IMR-90 (cell line): Measurements from ENCODE around the gene CYP26A1. TPM values are rescaled to one million over a fixed set of nuclear protein-coding genes. Genes with fewer than 3 reads are reported as not detected.

Experiments
- ATAC-seq: fragments of 200-7000 bp; cut with Tn5 transposase; 2 replicates; pipeline ENCODE4 v1.9.1; 2020; ENCODE audit warnings: low read depth, mild to moderate bottlenecking, moderate library complexity
- BruUV-seq: library from RNA; stranded (reverse); fragments of 400-500 nt; replicated peaks from 2 replicates; lab custom pipeline; 2021; lab: Mats Ljungman, UMichigan
- CTCF ChIA-PET: fragments of 300-600 bp; formaldehyde crosslinking; extraction: SDS; loops from one replicate; lab custom pipeline; 2021; ENCODE audit warnings: antibody characterized with exemption; lab: Yijun Ruan, JAX
- POLR2A ChIA-PET: fragments of 300-600 bp; sonication (Branson Sonifier 250); formaldehyde crosslinking; loops from one replicate; lab custom pipeline; 2022; ENCODE audit warnings: antibody characterized with exemption; ENCODE audit not compliant: unreplicated experiment; lab: Charles Lee
- DNase-seq: peaks from one replicate; pipeline ENCODE4 v3.0.0; 2013
- H2AFZ ChIP-seq: replicated peaks from 2 replicates; pipeline ENCODE3; 2013; ENCODE audit warnings: low read length, mild to moderate bottlenecking; ENCODE audit not compliant: poor library complexity
- H2AK5ac ChIP-seq: 2 replicates; pipeline ENCODE4 v1.6.1; 2013; ENCODE audit warnings: low read depth, low read length, inconsistent platforms
- H2AK9ac ChIP-seq: replicated peaks from 2 replicates; pipeline ENCODE3; 2013; ENCODE audit warnings: mild to moderate bottlenecking, low read depth, low read length, moderate library complexity; ENCODE audit not compliant: poor library complexity
- H2BK120ac ChIP-seq: 2 replicates; pipeline ENCODE4 v1.6.1; 2013; ENCODE audit warnings: low read depth, low read length, inconsistent platforms
- H2BK15ac ChIP-seq: 3 replicates; pipeline ENCODE4 v1.6.1; 2013; ENCODE audit warnings: low read depth, low read length, inconsistent platforms
- H2BK20ac ChIP-seq: 2 replicates; pipeline ENCODE4 v1.6.1; 2013; ENCODE audit warnings: low read depth, mild to moderate bottlenecking, inconsistent platforms, low read length, moderate library complexity
- H2BK5ac ChIP-seq: 2 replicates; pipeline ENCODE4 v1.6.1; 2013; ENCODE audit warnings: mild to moderate bottlenecking, low read depth, low read length, inconsistent platforms; ENCODE audit not compliant: poor library complexity, severe bottlenecking
- H3K14ac ChIP-seq: replicated peaks from 2 replicates; pipeline ENCODE4 v1.6.1; 2013; ENCODE audit warnings: low read depth, low read length, inconsistent platforms
- H3K18ac ChIP-seq: 2 replicates; pipeline ENCODE4 v1.6.1; 2013; ENCODE audit warnings: low read depth, low read length, control low read depth
- H3K23ac ChIP-seq: 2 replicates; pipeline ENCODE4 v1.6.1; 2013; ENCODE audit warnings: low read depth, low read length, inconsistent platforms
- H3K27ac ChIP-seq: 2 replicates; pipeline ENCODE4 v1.5.1; 2013; ENCODE audit warnings: mild to moderate bottlenecking, control low read depth, low read length; ENCODE audit not compliant: insufficient read depth
- H3K27me3 ChIP-seq: 2 replicates; pipeline ENCODE4 v1.6.1; 2013; ENCODE audit warnings: low read length; ENCODE audit not compliant: control insufficient read depth, insufficient read depth
- H3K36me3 ChIP-seq: 2 replicates; pipeline ENCODE4 v1.6.1; 2013; ENCODE audit warnings: low read length, mixed read lengths; ENCODE audit not compliant: control insufficient read depth, insufficient read depth
- H3K4ac ChIP-seq: 2 replicates; pipeline ENCODE4 v1.6.1; 2013; ENCODE audit warnings: low read depth, low read length, inconsistent platforms
- H3K4me1 ChIP-seq: 2 replicates; pipeline ENCODE4 v1.6.1; 2013; ENCODE audit warnings: low read length, mixed read lengths; ENCODE audit not compliant: control insufficient read depth, insufficient read depth
- H3K4me2 ChIP-seq: 2 replicates; pipeline ENCODE4 v1.6.1; 2013; ENCODE audit warnings: low read depth, mild to moderate bottlenecking, control low read depth, low read length, moderate library complexity
- H3K4me3 ChIP-seq: 2 replicates; pipeline ENCODE4 v1.5.1; 2013; ENCODE audit warnings: low read depth, mild to moderate bottlenecking, control low read depth, low read length, moderate library complexity; ENCODE audit not compliant: insufficient read depth
- H3K56ac ChIP-seq: 2 replicates; pipeline ENCODE4 v1.6.1; 2013; ENCODE audit warnings: low read length, inconsistent platforms; ENCODE audit not compliant: insufficient read depth; ENCODE audit errors: extremely low read depth
- H3K79me1 ChIP-seq, 2 experiments: 2 replicates each; pipeline ENCODE4 v1.6.1; 2013; ENCODE audit warnings: low read length in 2 of 2, inconsistent platforms in 1 of 2, low read depth in 1 of 2
- H3K9ac ChIP-seq: 2 replicates; pipeline ENCODE4 v1.6.1; 2013; ENCODE audit warnings: low read depth, low read length, control low read depth
- H3K9me1 ChIP-seq: 2 replicates; pipeline ENCODE4 v1.6.1; 2013; ENCODE audit warnings: low read length, inconsistent platforms; ENCODE audit not compliant: insufficient read depth
- H3K9me3 ChIP-seq: 2 replicates; pipeline ENCODE4 v1.6.1; 2013; ENCODE audit warnings: low read length; ENCODE audit not compliant: control insufficient read depth, insufficient read depth
- H4K20me1 ChIP-seq: 2 replicates; pipeline ENCODE4 v1.6.1; 2013; ENCODE audit warnings: low read length, inconsistent platforms; ENCODE audit not compliant: insufficient read depth
- H4K5ac ChIP-seq: 2 replicates; pipeline ENCODE4 v1.6.1; 2013; ENCODE audit warnings: mild to moderate bottlenecking, low read depth, low read length, control low read depth
- H4K8ac ChIP-seq, 2 experiments: 2 replicates each; pipeline ENCODE4 v1.6.1; 2013; ENCODE audit warnings: low read depth in 2 of 2, low read length in 2 of 2, control low read depth in 1 of 2, inconsistent platforms in 1 of 2
- H4K91ac ChIP-seq: 2 replicates; pipeline ENCODE4 v1.6.1; 2013; ENCODE audit warnings: low read depth, low read length, inconsistent platforms; ENCODE audit not compliant: insufficient read depth
- BHLHE40 ChIP-seq: fragments of 150-350 bp; IDR thresholded peaks from 2 replicates; pipeline ENCODE4 v1.6.1; 2016; ENCODE audit warnings: mild to moderate bottlenecking, low read depth, low read length
- CEBPB ChIP-seq: IDR thresholded peaks from 2 replicates; pipeline ENCODE4 v1.6.1; 2012; ENCODE audit warnings: low read depth, low read length, improper control_type of control experiment
- CHD1 ChIP-seq: IDR thresholded peaks from 2 replicates; pipeline ENCODE4 v1.6.1; 2012; ENCODE audit warnings: low read depth, low read length, improper control_type of control experiment
- FOS ChIP-seq: fragments of 150-350 bp; IDR thresholded peaks from 2 replicates; pipeline ENCODE4 v1.6.1; 2016; ENCODE audit warnings: low read depth, low read length
- MAFK ChIP-seq: IDR thresholded peaks from 2 replicates; pipeline ENCODE4 v1.6.1; 2012; ENCODE audit warnings: low read depth, low read length, improper control_type of control experiment
- MAZ ChIP-seq: IDR thresholded peaks from 2 replicates; pipeline ENCODE4 v1.6.1; 2012; ENCODE audit warnings: low read depth, mild to moderate bottlenecking, low read length, improper control_type of control experiment, moderate library complexity, borderline replicate concordance
- MXI1 ChIP-seq: IDR thresholded peaks from 2 replicates; pipeline ENCODE4 v1.6.1; 2012; ENCODE audit warnings: low read depth, mild to moderate bottlenecking, low read length, moderate library complexity, borderline replicate concordance
- NFE2L2 ChIP-seq: fragments of 150-350 bp; IDR thresholded peaks from 2 replicates; pipeline ENCODE4 v1.6.1; 2016; ENCODE audit warnings: low read depth, mild to moderate bottlenecking, low read length
- POLR2A ChIP-seq: IDR thresholded peaks from 2 replicates; pipeline ENCODE4 v1.6.1; 2012; ENCODE audit warnings: mild to moderate bottlenecking, low read depth, low read length
- RAD21 ChIP-seq: IDR thresholded peaks from 2 replicates; pipeline ENCODE4 v1.6.1; 2012; ENCODE audit warnings: low read length, improper control_type of control experiment
- RCOR1 ChIP-seq: IDR thresholded peaks from 2 replicates; pipeline ENCODE4 v1.6.1; 2012; ENCODE audit warnings: mild to moderate bottlenecking, low read length, improper control_type of control experiment; ENCODE audit not compliant: insufficient replicate concordance
- RFX5 ChIP-seq: IDR thresholded peaks from 2 replicates; pipeline ENCODE4 v1.8.0; 2012; ENCODE audit warnings: low read depth, mild to moderate bottlenecking, low read length, moderate library complexity
- SMC3 ChIP-seq: fragments of 150-350 bp; IDR thresholded peaks from 2 replicates; pipeline ENCODE4 v1.6.1; 2016; ENCODE audit warnings: low read depth, mild to moderate bottlenecking, antibody characterized with exemption, low read length, moderate library complexity
- WGBS, 2 experiments: methylation state at CpG; one replicate each; pipeline versions ENCODE4 v1.1.5 to v1.1.7; 2013; ENCODE audit warnings: missing lambda C conversion rate in 2 of 2; ENCODE audit not compliant: insufficient read length in 1 of 2; ENCODE audit errors: extremely low coverage in 2 of 2; 5-methylcytosine and 5-hydroxymethylcytosine counted together
- dilution Hi-C: fragments of 300-500 bp; cut with HindIII; formaldehyde crosslinking; loops from one replicate; pipeline ENCODE4 v1.14.3; 2018; ENCODE audit warnings: low sequenced_read_pairs; ENCODE audit not compliant: unreplicated experiment
- in situ Hi-C: fragments of 300-500 bp; cut with MboI; formaldehyde crosslinking; loops from 3 replicates; pipeline ENCODE4 v1.14.3; 2019; ENCODE audit warnings: low sequenced_read_pairs, inconsistent platforms, mixed read lengths
- intact Hi-C: fragments of 100-400 bp; cut with micrococcal nuclease; formaldehyde crosslinking; loops from 2 replicates; pipeline ENCODE4 v1.10.0; 2022
- polyA plus RNA-seq, 3 experiments: library from polyadenylated mRNA; depleted of rRNA; stranded (reverse); fragments of >200 nt; gene quantifications; 2 replicates each; pipeline ENCODE4 v1.2.3, GENCODE V29; 2012; ENCODE audit warnings: low replicate concordance in 1 of 3
- total RNA-seq: library from RNA; depleted of rRNA; stranded (reverse); fragments of >200 nt; gene quantifications from 2 replicates; pipeline ENCODE4 v1.2.3, GENCODE V29; 2012
- TF ChIP-seq, protein P1 (sequence below): fragments of 150-350 bp; IDR thresholded peaks from 2 replicates; pipeline ENCODE4 v1.6.1; 2017; ENCODE audit warnings: mild to moderate bottlenecking, antibody characterized with exemption, low read length, low read depth
- TF ChIP-seq, protein P2 (sequence below): conservative IDR thresholded peaks from 2 replicates; pipeline ENCODE4 v1.5.1; 2012; ENCODE audit warnings: mild to moderate bottlenecking, low read depth, low read length, improper control_type of control experiment
- TF ChIP-seq, protein P3 (sequence below): fragments of 150-350 bp; IDR thresholded peaks from 2 replicates; pipeline ENCODE4 v1.6.1; 2016; ENCODE audit warnings: low read depth, mild to moderate bottlenecking, low read length, moderate library complexity, borderline replicate concordance

CYP26A1 gene
- total and polyA plus RNA-seq, 2 of the 4 experiments (the other 2 are of a cell fraction), result 0.15 TPM; not detected in 1

DNA sequence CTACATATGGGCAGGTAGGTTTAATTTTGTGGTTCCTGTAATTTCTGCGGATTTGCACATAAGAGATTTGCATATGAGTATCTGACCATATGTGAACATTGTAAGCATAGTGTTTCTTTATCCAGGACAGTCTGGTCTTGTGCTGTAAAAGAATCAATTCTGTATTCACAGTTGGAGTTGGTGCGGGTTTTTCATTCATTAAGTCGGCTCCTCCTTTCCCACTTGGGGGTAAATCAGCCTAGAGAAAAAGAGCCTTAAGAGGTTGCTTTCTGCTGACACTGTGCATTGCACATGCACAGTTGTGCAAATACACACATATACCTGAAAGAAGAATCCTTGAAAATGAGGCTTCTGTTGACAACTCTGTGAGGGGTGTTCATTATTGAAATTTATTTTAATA, 19.2 kb upstream of the CYP26A1 start:
- Histone ChIP-seq H3K18ac (no peak overlapping the region), H3K9me3 (no peaks in the 10 kb centered on the region), H2BK20ac (no peak overlapping the region), H3K4ac (no peak overlapping the region), H4K5ac (no peak overlapping the region), H4K20me1 (no peaks in the 10 kb centered on the region), H3K9ac (no peak overlapping the region), H3K27me3 (no peaks in the 10 kb centered on the region), H3K4me1 (no peaks in the 10 kb centered on the region), H2BK15ac (no peak overlapping the region), H2AK9ac (no peak overlapping the region), H2AK5ac (no peak overlapping the region), H3K9me1 (no peaks in the 10 kb centered on the region), H4K8ac (no peak overlapping the region), H2BK5ac (no peak overlapping the region), H3K79me1 (no peaks in the 10 kb centered on the region), H3K56ac (no peak overlapping the region), H4K91ac (no peak overlapping the region), H3K14ac (no peak overlapping the region), H2BK120ac (no peak overlapping the region), H3K4me2 (no peak overlapping the region), H3K23ac (no peak overlapping the region), H3K4me3 (no peak overlapping the region), H3K27ac (no peak overlapping the region), H3K36me3 (no peaks in the 10 kb centered on the region), H2AFZ (no peak overlapping the region)
- in situ Hi-C loops (no loop called here), intact Hi-C loops (no loop called here), dilution Hi-C loops (no loop called here)
- TF ChIP-seq CEBPB (no peak), NFE2L2 (no peak), RCOR1 (no peak), FOS (no peak), SMC3 (no peak), RAD21 (no peak), POLR2A (no peak), MAZ (no peak), CHD1 (no peak), MAFK (no peak), BHLHE40 (no peak), MXI1 (no peak), RFX5 (no peak)
- TF ChIP-seq, protein P1, sequence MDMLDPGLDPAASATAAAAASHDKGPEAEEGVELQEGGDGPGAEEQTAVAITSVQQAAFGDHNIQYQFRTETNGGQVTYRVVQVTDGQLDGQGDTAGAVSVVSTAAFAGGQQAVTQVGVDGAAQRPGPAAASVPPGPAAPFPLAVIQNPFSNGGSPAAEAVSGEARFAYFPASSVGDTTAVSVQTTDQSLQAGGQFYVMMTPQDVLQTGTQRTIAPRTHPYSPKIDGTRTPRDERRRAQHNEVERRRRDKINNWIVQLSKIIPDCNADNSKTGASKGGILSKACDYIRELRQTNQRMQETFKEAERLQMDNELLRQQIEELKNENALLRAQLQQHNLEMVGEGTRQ, result no peak
- TF ChIP-seq, protein P2, sequence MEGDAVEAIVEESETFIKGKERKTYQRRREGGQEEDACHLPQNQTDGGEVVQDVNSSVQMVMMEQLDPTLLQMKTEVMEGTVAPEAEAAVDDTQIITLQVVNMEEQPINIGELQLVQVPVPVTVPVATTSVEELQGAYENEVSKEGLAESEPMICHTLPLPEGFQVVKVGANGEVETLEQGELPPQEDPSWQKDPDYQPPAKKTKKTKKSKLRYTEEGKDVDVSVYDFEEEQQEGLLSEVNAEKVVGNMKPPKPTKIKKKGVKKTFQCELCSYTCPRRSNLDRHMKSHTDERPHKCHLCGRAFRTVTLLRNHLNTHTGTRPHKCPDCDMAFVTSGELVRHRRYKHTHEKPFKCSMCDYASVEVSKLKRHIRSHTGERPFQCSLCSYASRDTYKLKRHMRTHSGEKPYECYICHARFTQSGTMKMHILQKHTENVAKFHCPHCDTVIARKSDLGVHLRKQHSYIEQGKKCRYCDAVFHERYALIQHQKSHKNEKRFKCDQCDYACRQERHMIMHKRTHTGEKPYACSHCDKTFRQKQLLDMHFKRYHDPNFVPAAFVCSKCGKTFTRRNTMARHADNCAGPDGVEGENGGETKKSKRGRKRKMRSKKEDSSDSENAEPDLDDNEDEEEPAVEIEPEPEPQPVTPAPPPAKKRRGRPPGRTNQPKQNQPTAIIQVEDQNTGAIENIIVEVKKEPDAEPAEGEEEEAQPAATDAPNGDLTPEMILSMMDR, result no peak
- TF ChIP-seq, protein P3, sequence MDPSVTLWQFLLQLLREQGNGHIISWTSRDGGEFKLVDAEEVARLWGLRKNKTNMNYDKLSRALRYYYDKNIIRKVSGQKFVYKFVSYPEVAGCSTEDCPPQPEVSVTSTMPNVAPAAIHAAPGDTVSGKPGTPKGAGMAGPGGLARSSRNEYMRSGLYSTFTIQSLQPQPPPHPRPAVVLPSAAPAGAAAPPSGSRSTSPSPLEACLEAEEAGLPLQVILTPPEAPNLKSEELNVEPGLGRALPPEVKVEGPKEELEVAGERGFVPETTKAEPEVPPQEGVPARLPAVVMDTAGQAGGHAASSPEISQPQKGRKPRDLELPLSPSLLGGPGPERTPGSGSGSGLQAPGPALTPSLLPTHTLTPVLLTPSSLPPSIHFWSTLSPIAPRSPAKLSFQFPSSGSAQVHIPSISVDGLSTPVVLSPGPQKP, result no peak
- no peak for ATAC-seq
- no CpG with 5 or more reads among the region's 3 CpGs for WGBS, 2 experiments
- CTCF ChIA-PET, result interaction anchor here (1.3 kb wide), 1 partner anchor 8 kb away, joined by 6 read pairs; no protein-coding TSS in a partner anchor
- DNase-seq, result no peak
- no TSS peak for BruUV-seq
- POLR2A ChIA-PET, result no interaction called here
